H9 (cell line): ENCODE data around the gene FAM89B. TPM values are rescaled to one million over a fixed set of nuclear protein-coding genes. Genes with fewer than 3 reads are reported as not detected.

Experiments used
- DNase-seq: peaks from one replicate; pipeline ENCODE4 v3.0.0-alpha.2; 2017
- H2AFZ ChIP-seq: one replicate; pipeline ENCODE4 v1.6.1; 2013; ENCODE audit warnings: mild to moderate bottlenecking, low read length, control low read depth, moderate library complexity
- H2AK5ac ChIP-seq: 2 replicates; pipeline ENCODE4 v1.6.1; 2013; ENCODE audit warnings: low read length, control low read depth, mixed read lengths; ENCODE audit not compliant: insufficient read length
- H2BK120ac ChIP-seq: one replicate; pipeline ENCODE4 v1.6.1; 2013; ENCODE audit warnings: low read depth, mild to moderate bottlenecking, low read length, control low read depth, inconsistent platforms; ENCODE audit not compliant: poor library complexity, severe bottlenecking
- H2BK12ac ChIP-seq: 2 replicates; pipeline ENCODE4 v1.6.1; 2013; ENCODE audit warnings: low read length, control low read depth, mixed read lengths, low read depth; ENCODE audit not compliant: insufficient read length
- H2BK15ac ChIP-seq: 2 replicates; pipeline ENCODE4 v1.6.1; 2013; ENCODE audit warnings: low read depth, low read length, control low read depth
- H2BK20ac ChIP-seq: one replicate; pipeline ENCODE4 v1.6.1; 2013; ENCODE audit warnings: low read depth, mild to moderate bottlenecking, low read length, control low read depth, inconsistent platforms; ENCODE audit not compliant: poor library complexity, severe bottlenecking
- H2BK5ac ChIP-seq: 2 replicates; pipeline ENCODE4 v1.6.1; 2013; ENCODE audit warnings: low read length, control low read depth, mixed read lengths; ENCODE audit not compliant: insufficient read length
- H3K14ac ChIP-seq: 2 replicates; pipeline ENCODE4 v1.6.1; 2013; ENCODE audit warnings: low read length, control low read depth; ENCODE audit not compliant: insufficient read depth
- H3K18ac ChIP-seq: 2 replicates; pipeline ENCODE4 v1.6.1; 2013; ENCODE audit warnings: low read depth, mild to moderate bottlenecking, mixed read lengths, low read length, control low read depth; ENCODE audit not compliant: insufficient read length
- H3K23ac ChIP-seq: 2 replicates; pipeline ENCODE4 v1.6.1; 2013; ENCODE audit warnings: low read length, control low read depth, mixed read lengths, low read depth; ENCODE audit not compliant: insufficient read length
- H3K23me2 ChIP-seq: 2 replicates; pipeline ENCODE4 v1.6.1; 2013; ENCODE audit warnings: low read depth, mild to moderate bottlenecking, mixed read lengths, low read length, control low read depth; ENCODE audit not compliant: insufficient read length, poor library complexity, severe bottlenecking
- H3K27ac ChIP-seq: 2 replicates; pipeline ENCODE4 v1.5.1; 2013; ENCODE audit warnings: low read length, control low read depth, mixed read lengths, low read depth; ENCODE audit not compliant: insufficient read length
- H3K27me3 ChIP-seq: 2 replicates; pipeline ENCODE4 v1.6.1; 2013; ENCODE audit warnings: low read length, control low read depth, inconsistent platforms; ENCODE audit not compliant: insufficient read depth
- H3K4ac ChIP-seq: 2 replicates; pipeline ENCODE4 v1.6.1; 2013; ENCODE audit warnings: low read depth, mild to moderate bottlenecking, control low read depth, inconsistent platforms, low read length, moderate library complexity
- H3K4me1 ChIP-seq: 2 replicates; pipeline ENCODE4 v1.6.1; 2013; ENCODE audit warnings: low read length, control low read depth, inconsistent platforms; ENCODE audit not compliant: insufficient read depth
- H3K4me2 ChIP-seq: 2 replicates; pipeline ENCODE4 v1.6.1; 2013; ENCODE audit warnings: low read length, control low read depth, mixed read lengths; ENCODE audit not compliant: insufficient read length, insufficient read depth
- H3K56ac ChIP-seq: 2 replicates; pipeline ENCODE4 v1.6.1; 2013; ENCODE audit warnings: low read depth, mild to moderate bottlenecking, mixed read lengths, low read length, control low read depth; ENCODE audit not compliant: insufficient read length
- H3K79me1 ChIP-seq: 2 replicates; pipeline ENCODE4 v1.6.1; 2013; ENCODE audit warnings: low read depth, mild to moderate bottlenecking, moderate library complexity, low read length, control low read depth, inconsistent platforms; ENCODE audit not compliant: insufficient read depth, poor library complexity, severe bottlenecking
- H3K79me2 ChIP-seq: 2 replicates; pipeline ENCODE4 v1.6.1; 2013; ENCODE audit warnings: low read length, control low read depth, inconsistent platforms; ENCODE audit not compliant: insufficient read depth
- H3K9ac ChIP-seq: 2 replicates; pipeline ENCODE4 v1.6.1; 2013; ENCODE audit warnings: low read length, control low read depth, mixed read lengths; ENCODE audit not compliant: insufficient read length; ENCODE audit errors: extremely low read depth
- H3K9me3 ChIP-seq: one replicate; pipeline ENCODE4 v1.6.1; 2013; ENCODE audit warnings: low read depth, low read length, inconsistent platforms; ENCODE audit not compliant: control insufficient read depth
- H3T11ph ChIP-seq: one replicate; pipeline ENCODE4 v1.6.1; 2013; ENCODE audit warnings: mild to moderate bottlenecking, low read length, control low read depth, inconsistent platforms
- H4K20me1 ChIP-seq: one replicate; pipeline ENCODE4 v1.6.1; 2013; ENCODE audit not compliant: control insufficient read depth, insufficient read length, insufficient read depth
- H4K5ac ChIP-seq: 2 replicates; pipeline ENCODE4 v1.6.1; 2013; ENCODE audit warnings: low read depth, mild to moderate bottlenecking, mixed read lengths, low read length, control low read depth; ENCODE audit not compliant: insufficient read length
- H4K8ac ChIP-seq: replicated peaks from 2 replicates; pipeline ENCODE4 v1.6.1; 2013; ENCODE audit warnings: low read length, control low read depth, mixed read lengths, low read depth; ENCODE audit not compliant: insufficient read length
- H4K91ac ChIP-seq: 2 replicates; pipeline ENCODE4 v1.6.1; 2013; ENCODE audit warnings: low read depth, mild to moderate bottlenecking, moderate library complexity, mixed read lengths, low read length, control low read depth; ENCODE audit not compliant: insufficient read length
- H3K27ac Mint-ChIP-seq, 3 experiments: 2 replicates in 2 of 3; 3 replicates in 1 of 3; pipeline ENCODE4 v1.8.0; 2020 to 2021; ENCODE audit warnings: mixed read lengths in 3 of 3, mild to moderate bottlenecking in 1 of 3, moderate library complexity in 1 of 3
- H3K27me3 Mint-ChIP-seq: 2 replicates; pipeline ENCODE4 v1.8.0; 2021; ENCODE audit warnings: low read depth, mild to moderate bottlenecking, moderate library complexity, mixed read lengths
- H3K36me3 Mint-ChIP-seq, 3 experiments: 2 replicates in 2 of 3; 3 replicates in 1 of 3; pipeline ENCODE4 v1.8.0; 2020 to 2021; ENCODE audit warnings: low read depth in 3 of 3, mixed read lengths in 3 of 3; ENCODE audit not compliant: insufficient read depth in 1 of 3
- H3K4me1 Mint-ChIP-seq, 2 experiments: 2 replicates each; pipeline ENCODE4 v1.8.0; 2020; ENCODE audit warnings: mixed read lengths in 2 of 2
- H3K4me3 Mint-ChIP-seq, 2 experiments: 2 replicates in 1 of 2; 3 replicates in 1 of 2; pipeline ENCODE4 v1.8.0; 2020 to 2021; ENCODE audit warnings: mild to moderate bottlenecking in 2 of 2, mixed read lengths in 2 of 2, moderate library complexity in 1 of 2
- H3K9me3 Mint-ChIP-seq, 2 experiments: 2 replicates in 1 of 2; 3 replicates in 1 of 2; pipeline ENCODE4 v1.8.0; 2020; ENCODE audit warnings: mild to moderate bottlenecking in 2 of 2, mixed read lengths in 2 of 2, moderate library complexity in 1 of 2
- WGBS: extraction: QIAGEN DNeasy Blood & Tissue Kit; methylation state at CpG from one replicate; pipeline ENCODE4 v1.1.7; 2013; ENCODE audit warnings: missing lambda C conversion rate, low lambda C conversion rate, mixed read lengths; ENCODE audit not compliant: insufficient read length; ENCODE audit errors: extremely low coverage; 5-methylcytosine and 5-hydroxymethylcytosine counted together
- total RNA-seq: library from RNA; stranded (reverse); gene quantifications from 2 replicates; pipeline ENCODE4 v1.2.1, GENCODE V29; 2021
- TF ChIP-seq, protein P1 (sequence below): fragments of 200-600 bp; sonication (generic); conservative IDR thresholded peaks from 3 replicates; pipeline ENCODE4 v1.8.0; 2021; ENCODE audit warnings: antibody characterized with exemption, mild to moderate bottlenecking

FAM89B gene
- total RNA-seq, 1 experiment from 2014 or later, result 21.7 TPM

GRCh38 chr11:65530157-65530496 is 42.2 kb upstream of the FAM89B start:
- no peak overlapping the region for H2BK15ac ChIP-seq
- H3K4ac ChIP-seq, result no peak overlapping the region
- no peak overlapping the region for H2AK5ac ChIP-seq
- no peak overlapping the region; a peak in 1 of 5 replicates for H3K4me3 Mint-ChIP-seq
- WGBS, result no CpG with 5 or more reads among the region's 5 CpGs
- no peak overlapping the region for H3K23ac ChIP-seq
- no peaks in the 10 kb centered on the region; the same call in 1 of the 2 replicates for H3K79me2 ChIP-seq
- no peak overlapping the region for H4K8ac ChIP-seq
- no peak overlapping the region for H3K14ac ChIP-seq
- H2AFZ ChIP-seq, result no peak overlapping the region
- H3K27ac Mint-ChIP-seq, result no peak overlapping the region; a peak in 1 of 7 replicates
- no peak overlapping the region for H3K27ac ChIP-seq
- no peaks in the 10 kb centered on the region for H3K9me3 ChIP-seq
- no peaks in the 10 kb centered on the region for H3K27me3 Mint-ChIP-seq
- peaks cover 4% of the 10 kb centered on the region for H3K23me2 ChIP-seq
- H3K4me1 ChIP-seq, result no peaks in the 10 kb centered on the region
- no peaks in the 10 kb centered on the region for H4K20me1 ChIP-seq
- no peak overlapping the region for H3K4me2 ChIP-seq
- no peak overlapping the region for H2BK120ac ChIP-seq
- H3K9me3 Mint-ChIP-seq, result no peaks in the 10 kb centered on the region; a peak in 1 of 5 replicates
- H3K79me1 ChIP-seq, result no peaks in the 10 kb centered on the region
- peaks cover 20 to 58% (median 50%) of the 10 kb centered on the region in 3 experiments for H3K36me3 Mint-ChIP-seq
- H3K4me1 Mint-ChIP-seq, result peaks cover 4 to 6% of the 10 kb centered on the region in 2 experiments
- H2BK5ac ChIP-seq, result no peak overlapping the region
- H2BK12ac ChIP-seq, result no peak overlapping the region
- no peak overlapping the region for H2BK20ac ChIP-seq
- H3T11ph ChIP-seq, result no peak overlapping the region
- no peak overlapping the region for H4K91ac ChIP-seq
- H4K5ac ChIP-seq, result no peak overlapping the region
- no peak overlapping the region for H3K18ac ChIP-seq
- H3K9ac ChIP-seq, result no peak overlapping the region
- TF ChIP-seq, protein P1, sequence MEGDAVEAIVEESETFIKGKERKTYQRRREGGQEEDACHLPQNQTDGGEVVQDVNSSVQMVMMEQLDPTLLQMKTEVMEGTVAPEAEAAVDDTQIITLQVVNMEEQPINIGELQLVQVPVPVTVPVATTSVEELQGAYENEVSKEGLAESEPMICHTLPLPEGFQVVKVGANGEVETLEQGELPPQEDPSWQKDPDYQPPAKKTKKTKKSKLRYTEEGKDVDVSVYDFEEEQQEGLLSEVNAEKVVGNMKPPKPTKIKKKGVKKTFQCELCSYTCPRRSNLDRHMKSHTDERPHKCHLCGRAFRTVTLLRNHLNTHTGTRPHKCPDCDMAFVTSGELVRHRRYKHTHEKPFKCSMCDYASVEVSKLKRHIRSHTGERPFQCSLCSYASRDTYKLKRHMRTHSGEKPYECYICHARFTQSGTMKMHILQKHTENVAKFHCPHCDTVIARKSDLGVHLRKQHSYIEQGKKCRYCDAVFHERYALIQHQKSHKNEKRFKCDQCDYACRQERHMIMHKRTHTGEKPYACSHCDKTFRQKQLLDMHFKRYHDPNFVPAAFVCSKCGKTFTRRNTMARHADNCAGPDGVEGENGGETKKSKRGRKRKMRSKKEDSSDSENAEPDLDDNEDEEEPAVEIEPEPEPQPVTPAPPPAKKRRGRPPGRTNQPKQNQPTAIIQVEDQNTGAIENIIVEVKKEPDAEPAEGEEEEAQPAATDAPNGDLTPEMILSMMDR, result peak; percentile 66
- H3K56ac ChIP-seq, result no peak overlapping the region
- no peaks in the 10 kb centered on the region for H3K27me3 ChIP-seq
- no peak for DNase-seq
